RWPE2 (cell line): Measurements from ENCODE around the gene ZFHX3.

ENCODE experiments used
- ATAC-seq: fragments of 200-7000 bp; cut with Tn5 transposase; 3 replicates; pipeline ENCODE4 v1.9.1; 2021; ENCODE audit warnings: low read depth
- DNase-seq: peaks from one replicate; pipeline ENCODE4 v3.0.0-alpha.2; 2020; ENCODE audit warnings: low spot score
- H3K27ac ChIP-seq: fragments of 450-650 bp; 2 replicates; pipeline ENCODE4 v1.5.1; 2017; ENCODE audit warnings: mild to moderate bottlenecking; ENCODE audit not compliant: poor library complexity, severe bottlenecking
- H3K27me3 ChIP-seq: fragments of 250-450 bp; sonication (Bioruptor Pico); 2 replicates; pipeline ENCODE4 v1.5.1; 2021; ENCODE audit warnings: mild to moderate bottlenecking, moderate library complexity; ENCODE audit not compliant: insufficient read depth, poor library complexity, severe bottlenecking
- H3K36me3 ChIP-seq: fragments of 250-450 bp; sonication (Bioruptor Pico); 2 replicates; pipeline ENCODE4 v1.5.1; 2020; ENCODE audit warnings: low read depth, mild to moderate bottlenecking, moderate library complexity
- H3K4me1 ChIP-seq: fragments of 250-450 bp; sonication (Bioruptor Pico); 2 replicates; pipeline ENCODE4 v1.5.1; 2021; ENCODE audit warnings: mild to moderate bottlenecking, moderate library complexity; ENCODE audit not compliant: insufficient read depth, poor library complexity, severe bottlenecking
- H3K4me3 ChIP-seq: fragments of 250-450 bp; sonication (Bioruptor Pico); 2 replicates; pipeline ENCODE4 v1.5.1; 2021; ENCODE audit warnings: mild to moderate bottlenecking, moderate library complexity; ENCODE audit not compliant: severe bottlenecking
- H3K9me3 ChIP-seq: fragments of 250-450 bp; sonication (Bioruptor Pico); 2 replicates; pipeline ENCODE4 v1.5.1; 2021; ENCODE audit warnings: mild to moderate bottlenecking, moderate library complexity; ENCODE audit not compliant: severe bottlenecking
- TF ChIP-seq, protein P1 (sequence below): fragments of 450-650 bp; IDR thresholded peaks from one replicate; pipeline ENCODE4 v1.5.1; 2017; ENCODE audit warnings: mild to moderate bottlenecking, moderate library complexity; ENCODE audit not compliant: poor library complexity, severe bottlenecking

ZFHX3 gene

GRCh38 chr16:72985148-72985941, 62.6 kb downstream of the ZFHX3 start:
- DNase-seq (peak; percentile 22), ATAC-seq (no peak)
- no peaks in the 10 kb centered on the region for H3K9me3 ChIP-seq
- H3K27ac ChIP-seq = peak overlapping the region; percentile 99
- H3K27me3 ChIP-seq = no peaks in the 10 kb centered on the region
- peaks cover 35% of the 10 kb centered on the region for H3K4me1 ChIP-seq
- no peaks in the 10 kb centered on the region; the same call in 1 of the 2 replicates for H3K36me3 ChIP-seq
- no peak overlapping the region for H3K4me3 ChIP-seq
- TF ChIP-seq, protein P1, sequence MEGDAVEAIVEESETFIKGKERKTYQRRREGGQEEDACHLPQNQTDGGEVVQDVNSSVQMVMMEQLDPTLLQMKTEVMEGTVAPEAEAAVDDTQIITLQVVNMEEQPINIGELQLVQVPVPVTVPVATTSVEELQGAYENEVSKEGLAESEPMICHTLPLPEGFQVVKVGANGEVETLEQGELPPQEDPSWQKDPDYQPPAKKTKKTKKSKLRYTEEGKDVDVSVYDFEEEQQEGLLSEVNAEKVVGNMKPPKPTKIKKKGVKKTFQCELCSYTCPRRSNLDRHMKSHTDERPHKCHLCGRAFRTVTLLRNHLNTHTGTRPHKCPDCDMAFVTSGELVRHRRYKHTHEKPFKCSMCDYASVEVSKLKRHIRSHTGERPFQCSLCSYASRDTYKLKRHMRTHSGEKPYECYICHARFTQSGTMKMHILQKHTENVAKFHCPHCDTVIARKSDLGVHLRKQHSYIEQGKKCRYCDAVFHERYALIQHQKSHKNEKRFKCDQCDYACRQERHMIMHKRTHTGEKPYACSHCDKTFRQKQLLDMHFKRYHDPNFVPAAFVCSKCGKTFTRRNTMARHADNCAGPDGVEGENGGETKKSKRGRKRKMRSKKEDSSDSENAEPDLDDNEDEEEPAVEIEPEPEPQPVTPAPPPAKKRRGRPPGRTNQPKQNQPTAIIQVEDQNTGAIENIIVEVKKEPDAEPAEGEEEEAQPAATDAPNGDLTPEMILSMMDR = no peak

- Histone ChIP-seq H3K9me3 (no peaks in the 10 kb centered on the region), H3K27me3 (no peaks in the 10 kb centered on the region), H3K4me1 (peaks cover 23% of the 10 kb centered on the region), H3K4me3 (no peak overlapping the region), H3K36me3 (no peaks in the 10 kb centered on the region; the same call in 1 of the 2 replicates), H3K27ac (no peak overlapping the region)
- ATAC-seq (no peak), DNase-seq (peak; percentile 34)
- TF ChIP-seq, protein P1 = no peak
Observed at GRCh38 chr16:72983728-72984350, 64.1 kb downstream of the ZFHX3 start.

DNA sequence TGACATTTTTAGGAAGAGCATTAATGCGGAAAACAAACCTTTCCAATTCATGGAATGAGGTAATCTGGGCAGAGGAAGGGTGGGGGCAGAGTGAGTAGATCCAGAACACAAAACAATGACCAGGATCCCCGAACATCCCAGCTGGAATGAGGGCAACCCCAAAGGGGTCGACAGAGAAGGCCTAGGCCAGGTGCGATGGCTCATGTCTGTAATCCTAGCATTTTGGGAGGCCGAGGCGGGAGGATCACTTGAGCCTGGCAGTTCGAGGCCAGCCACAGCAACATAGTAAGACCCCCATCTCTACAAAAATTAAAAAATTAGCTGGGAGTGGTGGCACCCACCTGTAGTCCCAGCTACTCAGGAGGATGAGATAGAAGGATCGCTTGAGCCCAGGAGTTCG, 64.7 kb downstream of the ZFHX3 start:
- TF ChIP-seq, protein P1 = no peak
- Histone ChIP-seq H3K4me3 (no peak overlapping the region), H3K9me3 (no peaks in the 10 kb centered on the region), H3K4me1 (peaks cover 17% of the 10 kb centered on the region), H3K27ac (no peak overlapping the region), H3K36me3 (no peaks in the 10 kb centered on the region; the same call in 1 of the 2 replicates), H3K27me3 (no peaks in the 10 kb centered on the region)
- ATAC-seq (no peak), DNase-seq (peak; percentile 20)

DNA sequence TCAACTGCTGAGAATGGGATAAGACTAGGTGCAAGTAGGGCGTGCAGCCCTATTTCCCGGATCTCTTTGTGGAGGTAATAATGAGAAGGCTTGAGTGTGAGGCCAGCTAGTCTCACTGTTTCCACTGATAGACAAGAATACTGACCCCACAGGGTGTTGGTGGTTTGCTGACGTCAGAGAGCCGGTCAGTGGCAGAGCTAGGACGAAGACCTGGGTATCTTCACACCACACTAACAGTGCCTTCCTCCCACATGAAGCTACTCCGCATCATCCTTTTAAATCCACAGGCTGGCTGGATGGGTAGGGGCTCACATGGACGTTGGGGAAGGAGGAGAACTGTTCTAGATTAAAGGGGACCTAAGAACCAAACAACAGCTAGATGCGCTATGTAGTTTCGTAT, 68.0 kb downstream of the ZFHX3 start:
- ATAC-seq = no peak
- TF ChIP-seq, protein P1 = no peak

DNA sequence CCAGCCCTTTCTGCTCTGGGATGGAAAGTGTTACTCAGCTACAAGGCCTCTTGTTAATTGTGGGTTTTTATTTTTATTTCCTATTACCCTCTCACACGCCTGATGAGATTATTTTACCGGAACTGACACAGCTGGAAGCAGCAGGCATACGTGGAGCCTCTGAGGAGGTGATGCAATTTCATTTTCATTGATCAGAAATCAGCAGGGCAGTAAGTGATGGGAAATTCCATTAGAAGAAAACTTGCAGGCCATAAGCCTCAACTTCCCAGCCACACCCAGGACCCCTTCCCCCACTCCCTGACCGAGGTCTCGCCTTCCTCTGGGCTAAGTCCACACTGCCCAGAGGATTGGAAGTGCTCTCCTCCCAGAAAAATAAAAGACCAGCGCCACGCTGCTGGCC, 69.7 kb downstream of the ZFHX3 start:
- Histone ChIP-seq H3K4me1 (peaks cover 3% of the 10 kb centered on the region), H3K4me3 (no peak overlapping the region), H3K36me3 (no peaks in the 10 kb centered on the region), H3K27me3 (no peaks in the 10 kb centered on the region), H3K27ac (no peak overlapping the region), H3K9me3 (no peaks in the 10 kb centered on the region)
- no peak for DNase-seq
- ATAC-seq = no peak
- TF ChIP-seq, protein P1 = no peak

More for the DNA sequence above, 68.0 kb downstream of the ZFHX3 start:
- Histone ChIP-seq H3K4me1 (no peaks in the 10 kb centered on the region), H3K36me3 (no peaks in the 10 kb centered on the region; the same call in 1 of the 2 replicates), H3K4me3 (no peak overlapping the region), H3K27ac (no peak overlapping the region), H3K27me3 (no peaks in the 10 kb centered on the region), H3K9me3 (no peaks in the 10 kb centered on the region)
- DNase-seq = no peak
